Central memory CD8-positive, alpha-beta T cell (primary cell): Measurements from ENCODE around the gene AGGF1.

Source experiments
- ATAC-seq: fragments of 150-1000 bp; cut with Tn5 transposase; replicated peaks from 2 replicates; pipeline ENCODE4 v1.10.0; 2022; ENCODE audit warnings: mild to moderate bottlenecking, moderate FRiP score, moderate number of reproducible peaks; ENCODE audit not compliant: poor library complexity, severe bottlenecking; ENCODE audit errors: extremely low read depth
- DNase-seq, 2 donors: peaks; one replicate each; pipeline ENCODE4 v3.0.0; 2021; ENCODE audit warnings: low spot score in 2 of 2
- H3K27ac Mint-ChIP-seq: one replicate; pipeline ENCODE4 v1.8.0; 2022; ENCODE audit warnings: low read depth, mild to moderate bottlenecking, moderate library complexity, mixed read lengths
- H3K27me3 Mint-ChIP-seq: one replicate; pipeline ENCODE4 v1.8.0; 2022; ENCODE audit warnings: mixed read lengths
- H3K36me3 Mint-ChIP-seq: one replicate; pipeline ENCODE4 v1.8.0; 2022; ENCODE audit warnings: mild to moderate bottlenecking, moderate library complexity, mixed read lengths; ENCODE audit not compliant: insufficient read depth
- H3K4me1 Mint-ChIP-seq: one replicate; pipeline ENCODE4 v1.8.0; 2022; ENCODE audit warnings: mixed read lengths
- H3K4me3 Mint-ChIP-seq: one replicate; pipeline ENCODE4 v1.8.0; 2022; ENCODE audit warnings: mild to moderate bottlenecking, moderate library complexity, mixed read lengths
- H3K9me3 Mint-ChIP-seq: one replicate; pipeline ENCODE4 v1.8.0; 2022; ENCODE audit warnings: mixed read lengths

AGGF1 gene

GRCh38 chr5:77008413-77008812 is 21.8 kb upstream of the AGGF1 start:
- Mint-ChIP-seq H3K36me3 (peaks cover 2% of the 10 kb centered on the region), H3K4me3 (no peak overlapping the region), H3K27me3 (peaks cover 60% of the 10 kb centered on the region), H3K4me1 (no peaks in the 10 kb centered on the region), H3K9me3 (no peaks in the 10 kb centered on the region), H3K27ac (no peak overlapping the region)
- ATAC-seq (no peak), DNase-seq (no peak)

GRCh38 chr5:77010243-77010642 is 20.0 kb upstream of the AGGF1 start:
- ATAC-seq = no peak
- no peak overlapping the region for H3K27ac Mint-ChIP-seq
- peaks cover 2% of the 10 kb centered on the region for H3K36me3 Mint-ChIP-seq
- no peaks in the 10 kb centered on the region for H3K9me3 Mint-ChIP-seq
- H3K4me3 Mint-ChIP-seq = no peak overlapping the region
- DNase-seq = no peak
- H3K4me1 Mint-ChIP-seq = no peaks in the 10 kb centered on the region
- peaks cover 46% of the 10 kb centered on the region for H3K27me3 Mint-ChIP-seq

- DNase-seq = no peak
- no peak for ATAC-seq
- H3K27ac Mint-ChIP-seq = no peak overlapping the region
- H3K4me3 Mint-ChIP-seq = no peak overlapping the region
- no peaks in the 10 kb centered on the region for H3K4me1 Mint-ChIP-seq
- peaks cover 47% of the 10 kb centered on the region for H3K27me3 Mint-ChIP-seq
- no peaks in the 10 kb centered on the region for H3K9me3 Mint-ChIP-seq
- H3K36me3 Mint-ChIP-seq = peaks cover 2% of the 10 kb centered on the region
Measured at GRCh38 chr5:77011498-77011897, 18.7 kb upstream of the AGGF1 start.

GRCh38 chr5:77012601-77013000 is 17.6 kb upstream of the AGGF1 start:
- Mint-ChIP-seq H3K9me3 (no peaks in the 10 kb centered on the region), H3K4me1 (no peaks in the 10 kb centered on the region), H3K27me3 (peaks cover 46% of the 10 kb centered on the region), H3K36me3 (peaks cover 2% of the 10 kb centered on the region), H3K4me3 (no peak overlapping the region), H3K27ac (no peak overlapping the region)
- DNase-seq = no peak
- no peak for ATAC-seq

- Mint-ChIP-seq H3K27me3 (peaks cover 50% of the 10 kb centered on the region), H3K9me3 (no peaks in the 10 kb centered on the region), H3K4me1 (no peaks in the 10 kb centered on the region), H3K36me3 (no peaks in the 10 kb centered on the region), H3K27ac (no peak overlapping the region), H3K4me3 (no peak overlapping the region)
- no peak for DNase-seq
- ATAC-seq = no peak
Measured at GRCh38 chr5:77015938-77016569, 14.2 kb upstream of the AGGF1 start.

GRCh38 chr5:77016962-77017361 is 13.2 kb upstream of the AGGF1 start:
- Mint-ChIP-seq H3K9me3 (no peaks in the 10 kb centered on the region), H3K4me1 (no peaks in the 10 kb centered on the region)
- no peak for DNase-seq

GRCh38 chr5:77017668-77018067 is 12.5 kb upstream of the AGGF1 start:
- H3K4me1 Mint-ChIP-seq = no peaks in the 10 kb centered on the region
- H3K27ac Mint-ChIP-seq = no peak overlapping the region
- peaks cover 51% of the 10 kb centered on the region for H3K27me3 Mint-ChIP-seq
- no peak overlapping the region for H3K4me3 Mint-ChIP-seq
- DNase-seq (no peak), ATAC-seq (no peak)
- no peaks in the 10 kb centered on the region for H3K36me3 Mint-ChIP-seq
- no peaks in the 10 kb centered on the region for H3K9me3 Mint-ChIP-seq

More at GRCh38 chr5:77016962-77017361, 13.2 kb upstream of the AGGF1 start:
- H3K27me3 Mint-ChIP-seq = peaks cover 51% of the 10 kb centered on the region
- ATAC-seq = no peak
- H3K36me3 Mint-ChIP-seq = no peaks in the 10 kb centered on the region
- H3K4me3 Mint-ChIP-seq = no peak overlapping the region
- H3K27ac Mint-ChIP-seq = no peak overlapping the region

- no peak overlapping the region for H3K27ac Mint-ChIP-seq
- H3K36me3 Mint-ChIP-seq = no peaks in the 10 kb centered on the region
- peaks cover 47% of the 10 kb centered on the region for H3K27me3 Mint-ChIP-seq
- DNase-seq (no peak), ATAC-seq (no peak)
- H3K4me1 Mint-ChIP-seq = no peaks in the 10 kb centered on the region
- H3K9me3 Mint-ChIP-seq = no peaks in the 10 kb centered on the region
- H3K4me3 Mint-ChIP-seq = no peak overlapping the region
Measured at GRCh38 chr5:77022511-77023417, 7.4 kb upstream of the AGGF1 start.

- H3K4me3 Mint-ChIP-seq = no peak overlapping the region
- DNase-seq (no peak), ATAC-seq (no peak)
- H3K4me1 Mint-ChIP-seq = peaks cover 5% of the 10 kb centered on the region
- peaks cover 12% of the 10 kb centered on the region for H3K9me3 Mint-ChIP-seq
- H3K27me3 Mint-ChIP-seq = peaks cover 47% of the 10 kb centered on the region
- no peaks in the 10 kb centered on the region for H3K36me3 Mint-ChIP-seq
- no peak overlapping the region for H3K27ac Mint-ChIP-seq
Measured at GRCh38 chr5:77024490-77024889, 5.7 kb upstream of the AGGF1 start.

- H3K9me3 Mint-ChIP-seq = peaks cover 12% of the 10 kb centered on the region
Measured at GRCh38 chr5:77028631-77029375, 1.4 kb upstream of the AGGF1 start.

GRCh38 chr5:77029376-77029885 is 773 bp upstream of the AGGF1 start:
- H3K4me3 Mint-ChIP-seq = peak overlapping the region; percentile 88
- DNase-seq = no peak
- H3K27me3 Mint-ChIP-seq = no peaks in the 10 kb centered on the region
- H3K4me1 Mint-ChIP-seq = peaks cover 25% of the 10 kb centered on the region
- H3K36me3 Mint-ChIP-seq = peaks cover 5% of the 10 kb centered on the region
- H3K9me3 Mint-ChIP-seq = peaks cover 12% of the 10 kb centered on the region
- H3K27ac Mint-ChIP-seq = peak overlapping the region; percentile 93
- no peak for ATAC-seq

More at GRCh38 chr5:77028631-77029375, 1.4 kb upstream of the AGGF1 start:
- no peak for DNase-seq
- Mint-ChIP-seq H3K4me1 (peaks cover 23% of the 10 kb centered on the region), H3K27ac (no peak overlapping the region), H3K27me3 (peaks cover 4% of the 10 kb centered on the region), H3K4me3 (peak overlapping the region; percentile 88), H3K36me3 (peaks cover 5% of the 10 kb centered on the region)
- ATAC-seq = no peak

- Mint-ChIP-seq H3K36me3 (peaks cover 21% of the 10 kb centered on the region), H3K27ac (no peak overlapping the region), H3K27me3 (no peaks in the 10 kb centered on the region), H3K9me3 (peaks cover 12% of the 10 kb centered on the region), H3K4me1 (peaks cover 25% of the 10 kb centered on the region), H3K4me3 (peak overlapping the region; percentile 88)
- ATAC-seq (no peak), DNase-seq (no peak)
Measured at GRCh38 chr5:77031891-77032290, 1.7 kb downstream of the AGGF1 start.
